Smooth muscle cell of the brain vasculature (primary cell): ENCODE measurements around the gene ATG16L1.

Source experiments
- DNase-seq: peaks from one replicate; pipeline ENCODE4 v3.0.0-alpha.2; 2012; ENCODE audit warnings: low read depth, low spot score

ATG16L1 gene

GRCh38 chr2:233290051-233290845, 38.8 kb downstream of the ATG16L1 start:
- no peak for DNase-seq

- DNase-seq, result no peak
Observed at GRCh38 chr2:233295891-233296290, 44.4 kb downstream of the ATG16L1 start.

- no peak for DNase-seq
Observed at GRCh38 chr2:233297076-233297475, 45.6 kb downstream of the ATG16L1 start.

- DNase-seq, result no peak
Observed at GRCh38 chr2:233300401-233300800, 48.9 kb downstream of the ATG16L1 start.

DNA sequence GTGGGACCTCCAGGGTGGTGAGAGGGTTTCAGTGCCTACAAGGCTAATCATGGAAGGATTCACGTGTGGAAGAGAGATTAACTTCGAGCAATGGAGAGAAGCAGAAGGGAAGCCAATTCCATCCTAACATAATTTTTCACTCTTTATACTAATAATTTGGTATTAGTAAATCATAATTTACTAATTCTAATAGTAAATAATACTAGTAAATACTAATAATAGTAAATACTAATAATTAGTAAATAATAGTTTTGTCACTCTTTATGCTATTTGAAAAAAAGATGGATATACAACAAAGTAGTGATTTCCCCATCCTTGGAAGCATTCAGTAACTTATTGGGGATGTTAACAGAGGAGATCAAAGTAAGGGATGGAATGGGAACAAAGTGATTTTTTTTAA, 49.8 kb downstream of the ATG16L1 start:
- no peak for DNase-seq

- no peak for DNase-seq
Observed at GRCh38 chr2:233301811-233302210, 50.3 kb downstream of the ATG16L1 start.

- no peak for DNase-seq
Observed at GRCh38 chr2:233303252-233303651, 51.8 kb downstream of the ATG16L1 start.

DNA sequence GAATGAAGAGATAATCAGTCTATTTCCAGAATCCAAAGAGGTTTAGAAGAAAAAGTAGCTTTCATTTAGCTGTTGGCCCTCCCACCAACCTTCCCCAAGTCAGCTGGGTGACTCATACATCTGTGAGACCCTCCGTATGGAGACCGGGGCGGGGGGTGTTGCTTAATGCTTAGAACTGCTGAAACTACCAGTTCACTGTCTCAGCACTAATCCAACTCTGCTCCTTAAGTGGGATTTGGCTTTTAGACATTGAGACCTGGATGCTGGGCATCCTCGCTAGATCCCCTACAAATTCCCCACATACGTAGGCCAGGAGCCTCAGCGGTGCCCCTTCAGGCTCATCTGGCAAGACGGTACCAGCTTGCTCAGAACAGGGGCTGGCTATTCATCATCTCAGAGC, 56.1 kb downstream of the ATG16L1 start, which contains the start of gene SAG:
Gene SAG, plus strand, starts transcription at position 252 of the 400 bp plus-strand sequence. CDS start 1,374 bp downstream, outside the sequence.
- DNase-seq, result no peak

- DNase-seq, result no peak
Observed at GRCh38 chr2:233311241-233311926, 59.9 kb downstream of the ATG16L1 start.

DNA sequence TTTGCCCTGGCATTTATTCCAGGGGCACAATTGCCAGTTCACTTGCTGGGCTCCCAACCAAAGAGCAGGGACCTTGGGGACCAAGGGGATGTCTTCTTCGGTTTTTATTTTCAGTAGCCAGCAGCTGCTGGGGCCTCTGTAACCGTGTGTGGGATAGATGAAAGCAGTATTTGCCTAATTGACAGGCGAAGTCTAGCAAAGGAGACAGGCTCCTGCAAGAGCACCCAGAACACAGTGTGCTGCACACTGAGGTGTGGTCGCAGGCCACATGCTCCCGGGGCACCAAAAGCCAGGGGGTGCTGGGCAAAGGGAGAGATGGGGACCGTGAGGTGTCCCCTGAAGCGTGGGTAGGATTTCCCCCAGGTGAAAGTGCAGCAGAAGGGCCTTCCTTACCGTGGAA, 61.4 kb downstream of the ATG16L1 start:
- no peak for DNase-seq

GRCh38 chr2:233314180-233314925, 62.9 kb downstream of the ATG16L1 start:
- DNase-seq, result no peak

DNA sequence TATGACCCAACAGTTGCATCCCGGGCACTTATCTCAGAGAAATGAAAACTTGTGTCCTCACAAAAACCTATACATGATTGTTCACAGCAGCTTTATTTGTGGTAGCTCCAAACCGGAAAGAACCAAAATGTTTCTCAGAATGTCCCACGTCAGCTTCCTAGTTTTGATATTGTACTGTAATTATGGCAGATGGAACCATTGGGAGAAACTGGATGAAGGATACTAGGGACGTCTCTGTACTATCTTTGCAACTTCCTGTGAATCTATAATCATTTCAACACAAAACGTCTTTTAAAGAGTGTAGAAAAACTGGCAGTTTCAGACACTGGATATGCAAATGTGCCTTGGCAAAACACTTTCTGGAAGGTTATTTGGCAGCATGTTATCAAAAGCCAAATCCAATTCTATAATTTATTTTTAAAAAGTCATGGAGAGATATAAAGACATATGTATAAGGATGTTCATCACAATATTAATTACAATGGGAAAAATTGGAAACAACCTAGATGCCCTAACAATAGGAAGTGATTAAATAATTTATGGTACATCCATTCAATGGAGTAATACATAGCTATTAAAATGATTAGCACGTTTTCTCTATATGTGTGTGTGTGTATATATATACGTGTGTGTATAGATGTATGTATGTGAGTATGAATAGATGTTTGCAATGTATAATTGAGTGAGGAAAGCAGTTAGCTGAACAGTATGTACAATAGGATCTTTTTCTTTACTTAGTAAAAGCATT, 65.9 kb downstream of the ATG16L1 start:
- DNase-seq, result no peak

DNA sequence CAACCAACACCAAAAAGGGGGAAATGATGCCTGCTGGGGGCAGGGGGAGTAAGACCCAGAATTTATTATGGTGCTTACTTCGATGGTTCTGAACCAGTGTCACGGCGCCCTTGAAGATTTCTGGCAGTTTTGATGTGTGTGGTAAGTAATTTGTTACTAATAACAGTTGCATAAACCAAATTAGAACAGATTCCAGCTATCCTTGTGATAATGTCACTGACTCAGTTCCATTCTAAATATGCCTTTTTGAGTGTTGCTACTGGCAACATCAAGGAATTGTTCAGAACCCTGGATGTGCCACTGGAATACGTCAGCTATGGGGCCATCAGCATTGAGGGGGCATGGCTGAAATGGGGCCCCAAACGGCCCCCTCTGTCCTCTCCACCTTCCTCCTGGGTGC, 67.8 kb downstream of the ATG16L1 start:
- no peak for DNase-seq

- DNase-seq, result no peak
Observed at GRCh38 chr2:233320470-233320869, 69.0 kb downstream of the ATG16L1 start.

DNA sequence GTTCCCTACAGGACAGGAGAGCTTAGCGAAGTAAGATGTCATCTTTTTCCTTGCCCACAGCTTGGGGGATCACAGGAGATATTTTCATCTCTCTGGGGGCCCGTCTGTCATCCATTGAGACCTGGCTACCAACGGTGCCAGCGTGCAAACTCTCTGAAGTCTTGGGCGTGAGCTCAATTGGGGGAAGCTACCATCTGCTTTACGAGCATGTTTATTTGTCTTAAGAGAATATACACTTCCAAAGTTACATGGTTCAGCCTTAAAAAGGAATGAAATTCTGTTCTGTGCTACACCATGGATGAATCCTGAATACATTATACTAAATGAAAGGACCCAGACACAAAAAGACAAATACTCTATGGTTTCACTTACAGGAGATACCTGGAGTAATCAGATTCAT, 69.7 kb downstream of the ATG16L1 start:
- no peak for DNase-seq

GRCh38 chr2:233323851-233324250, 72.4 kb downstream of the ATG16L1 start:
- DNase-seq, result no peak

DNA sequence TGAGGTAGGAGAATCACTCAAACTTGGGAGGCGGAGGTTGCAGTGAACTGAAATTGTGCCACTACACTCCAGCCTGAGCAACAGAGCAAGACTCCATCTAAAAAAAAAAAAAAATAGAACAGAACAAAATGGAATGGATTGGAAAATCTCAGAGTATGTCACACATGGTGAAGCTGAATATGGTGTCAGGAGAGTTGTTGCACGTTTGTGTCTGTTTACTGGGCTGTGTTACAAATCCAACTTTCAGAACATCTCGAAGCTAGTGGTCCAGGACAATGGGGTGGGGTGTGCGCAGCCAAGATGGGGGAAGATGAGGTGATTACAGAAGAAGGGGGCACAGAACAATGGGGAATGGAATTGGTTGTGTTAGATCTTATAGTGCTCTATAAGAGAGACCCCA, 73.8 kb downstream of the ATG16L1 start:
- DNase-seq, result no peak

- no peak for DNase-seq
Observed at GRCh38 chr2:233325814-233326213, 74.3 kb downstream of the ATG16L1 start.

GRCh38 chr2:233326500-233326899, 75.0 kb downstream of the ATG16L1 start:
- no peak for DNase-seq

- no peak for DNase-seq
Observed at GRCh38 chr2:233328922-233329321, 77.4 kb downstream of the ATG16L1 start.

GRCh38 chr2:233329489-233330135, 78.1 kb downstream of the ATG16L1 start:
- DNase-seq, result no peak
